H9 (cell line): Measurements from ENCODE around the gene TMED10. TPM values are rescaled to one million over a fixed set of nuclear protein-coding genes. Genes with fewer than 3 reads are reported as not detected.

ENCODE experiments used
- DNase-seq: peaks from one replicate; pipeline ENCODE4 v3.0.0-alpha.2; 2017
- H2AFZ ChIP-seq: one replicate; pipeline ENCODE4 v1.6.1; 2013; ENCODE audit warnings: mild to moderate bottlenecking, low read length, control low read depth, moderate library complexity
- H2AK5ac ChIP-seq: 2 replicates; pipeline ENCODE4 v1.6.1; 2013; ENCODE audit warnings: low read length, control low read depth, mixed read lengths; ENCODE audit not compliant: insufficient read length
- H2BK120ac ChIP-seq: one replicate; pipeline ENCODE4 v1.6.1; 2013; ENCODE audit warnings: low read depth, mild to moderate bottlenecking, low read length, control low read depth, inconsistent platforms; ENCODE audit not compliant: poor library complexity, severe bottlenecking
- H2BK12ac ChIP-seq: 2 replicates; pipeline ENCODE4 v1.6.1; 2013; ENCODE audit warnings: low read length, control low read depth, mixed read lengths, low read depth; ENCODE audit not compliant: insufficient read length
- H2BK15ac ChIP-seq: 2 replicates; pipeline ENCODE4 v1.6.1; 2013; ENCODE audit warnings: low read depth, low read length, control low read depth
- H2BK20ac ChIP-seq: one replicate; pipeline ENCODE4 v1.6.1; 2013; ENCODE audit warnings: low read depth, mild to moderate bottlenecking, low read length, control low read depth, inconsistent platforms; ENCODE audit not compliant: poor library complexity, severe bottlenecking
- H2BK5ac ChIP-seq: 2 replicates; pipeline ENCODE4 v1.6.1; 2013; ENCODE audit warnings: low read length, control low read depth, mixed read lengths; ENCODE audit not compliant: insufficient read length
- H3K14ac ChIP-seq: 2 replicates; pipeline ENCODE4 v1.6.1; 2013; ENCODE audit warnings: low read length, control low read depth; ENCODE audit not compliant: insufficient read depth
- H3K18ac ChIP-seq: 2 replicates; pipeline ENCODE4 v1.6.1; 2013; ENCODE audit warnings: low read depth, mild to moderate bottlenecking, mixed read lengths, low read length, control low read depth; ENCODE audit not compliant: insufficient read length
- H3K23ac ChIP-seq: 2 replicates; pipeline ENCODE4 v1.6.1; 2013; ENCODE audit warnings: low read length, control low read depth, mixed read lengths, low read depth; ENCODE audit not compliant: insufficient read length
- H3K23me2 ChIP-seq: 2 replicates; pipeline ENCODE4 v1.6.1; 2013; ENCODE audit warnings: low read depth, mild to moderate bottlenecking, mixed read lengths, low read length, control low read depth; ENCODE audit not compliant: insufficient read length, poor library complexity, severe bottlenecking
- H3K27ac ChIP-seq: 2 replicates; pipeline ENCODE4 v1.5.1; 2013; ENCODE audit warnings: low read length, control low read depth, mixed read lengths, low read depth; ENCODE audit not compliant: insufficient read length
- H3K27me3 ChIP-seq: 2 replicates; pipeline ENCODE4 v1.6.1; 2013; ENCODE audit warnings: low read length, control low read depth, inconsistent platforms; ENCODE audit not compliant: insufficient read depth
- H3K4ac ChIP-seq: 2 replicates; pipeline ENCODE4 v1.6.1; 2013; ENCODE audit warnings: low read depth, mild to moderate bottlenecking, control low read depth, inconsistent platforms, low read length, moderate library complexity
- H3K4me1 ChIP-seq: 2 replicates; pipeline ENCODE4 v1.6.1; 2013; ENCODE audit warnings: low read length, control low read depth, inconsistent platforms; ENCODE audit not compliant: insufficient read depth
- H3K4me2 ChIP-seq: 2 replicates; pipeline ENCODE4 v1.6.1; 2013; ENCODE audit warnings: low read length, control low read depth, mixed read lengths; ENCODE audit not compliant: insufficient read length, insufficient read depth
- H3K56ac ChIP-seq: 2 replicates; pipeline ENCODE4 v1.6.1; 2013; ENCODE audit warnings: low read depth, mild to moderate bottlenecking, mixed read lengths, low read length, control low read depth; ENCODE audit not compliant: insufficient read length
- H3K79me1 ChIP-seq: 2 replicates; pipeline ENCODE4 v1.6.1; 2013; ENCODE audit warnings: low read depth, mild to moderate bottlenecking, moderate library complexity, low read length, control low read depth, inconsistent platforms; ENCODE audit not compliant: insufficient read depth, poor library complexity, severe bottlenecking
- H3K79me2 ChIP-seq: 2 replicates; pipeline ENCODE4 v1.6.1; 2013; ENCODE audit warnings: low read length, control low read depth, inconsistent platforms; ENCODE audit not compliant: insufficient read depth
- H3K9ac ChIP-seq: 2 replicates; pipeline ENCODE4 v1.6.1; 2013; ENCODE audit warnings: low read length, control low read depth, mixed read lengths; ENCODE audit not compliant: insufficient read length; ENCODE audit errors: extremely low read depth
- H3K9me3 ChIP-seq: one replicate; pipeline ENCODE4 v1.6.1; 2013; ENCODE audit warnings: low read depth, low read length, inconsistent platforms; ENCODE audit not compliant: control insufficient read depth
- H3T11ph ChIP-seq: one replicate; pipeline ENCODE4 v1.6.1; 2013; ENCODE audit warnings: mild to moderate bottlenecking, low read length, control low read depth, inconsistent platforms
- H4K20me1 ChIP-seq: one replicate; pipeline ENCODE4 v1.6.1; 2013; ENCODE audit not compliant: control insufficient read depth, insufficient read length, insufficient read depth
- H4K5ac ChIP-seq: 2 replicates; pipeline ENCODE4 v1.6.1; 2013; ENCODE audit warnings: low read depth, mild to moderate bottlenecking, mixed read lengths, low read length, control low read depth; ENCODE audit not compliant: insufficient read length
- H4K8ac ChIP-seq: replicated peaks from 2 replicates; pipeline ENCODE4 v1.6.1; 2013; ENCODE audit warnings: low read length, control low read depth, mixed read lengths, low read depth; ENCODE audit not compliant: insufficient read length
- H4K91ac ChIP-seq: 2 replicates; pipeline ENCODE4 v1.6.1; 2013; ENCODE audit warnings: low read depth, mild to moderate bottlenecking, moderate library complexity, mixed read lengths, low read length, control low read depth; ENCODE audit not compliant: insufficient read length
- H3K27ac Mint-ChIP-seq, 3 experiments: 2 replicates in 2 of 3; 3 replicates in 1 of 3; pipeline ENCODE4 v1.8.0; 2020 to 2021; ENCODE audit warnings: mixed read lengths in 3 of 3, mild to moderate bottlenecking in 1 of 3, moderate library complexity in 1 of 3
- H3K27me3 Mint-ChIP-seq: 2 replicates; pipeline ENCODE4 v1.8.0; 2021; ENCODE audit warnings: low read depth, mild to moderate bottlenecking, moderate library complexity, mixed read lengths
- H3K36me3 Mint-ChIP-seq, 3 experiments: 2 replicates in 2 of 3; 3 replicates in 1 of 3; pipeline ENCODE4 v1.8.0; 2020 to 2021; ENCODE audit warnings: low read depth in 3 of 3, mixed read lengths in 3 of 3; ENCODE audit not compliant: insufficient read depth in 1 of 3
- H3K4me1 Mint-ChIP-seq, 2 experiments: 2 replicates each; pipeline ENCODE4 v1.8.0; 2020; ENCODE audit warnings: mixed read lengths in 2 of 2
- H3K4me3 Mint-ChIP-seq, 2 experiments: 2 replicates in 1 of 2; 3 replicates in 1 of 2; pipeline ENCODE4 v1.8.0; 2020 to 2021; ENCODE audit warnings: mild to moderate bottlenecking in 2 of 2, mixed read lengths in 2 of 2, moderate library complexity in 1 of 2
- H3K9me3 Mint-ChIP-seq, 2 experiments: 2 replicates in 1 of 2; 3 replicates in 1 of 2; pipeline ENCODE4 v1.8.0; 2020; ENCODE audit warnings: mild to moderate bottlenecking in 2 of 2, mixed read lengths in 2 of 2, moderate library complexity in 1 of 2
- CTCF ChIP-seq: fragments of 200-600 bp; sonication (generic); conservative IDR thresholded peaks from 3 replicates; pipeline ENCODE4 v1.8.0; 2021; ENCODE audit warnings: antibody characterized with exemption, mild to moderate bottlenecking
- WGBS: extraction: QIAGEN DNeasy Blood & Tissue Kit; methylation state at CpG from one replicate; pipeline ENCODE4 v1.1.7; 2013; ENCODE audit warnings: missing lambda C conversion rate, low lambda C conversion rate, mixed read lengths; ENCODE audit not compliant: insufficient read length; ENCODE audit errors: extremely low coverage; 5-methylcytosine and 5-hydroxymethylcytosine counted together
- total RNA-seq: library from RNA; stranded (reverse); gene quantifications from 2 replicates; pipeline ENCODE4 v1.2.1, GENCODE V29; 2021

TMED10 gene
- total RNA-seq, 1 experiment from 2014 or later, result 176 TPM

- no peak overlapping the region for H3K18ac ChIP-seq
- no peaks in the 10 kb centered on the region for H4K20me1 ChIP-seq
- no peak for TF ChIP-seq CTCF
- no peaks in the 10 kb centered on the region for H3K79me2 ChIP-seq
- H4K91ac ChIP-seq, result no peak overlapping the region
- H3K27me3 ChIP-seq, result no peaks in the 10 kb centered on the region
- no peak overlapping the region for H3K56ac ChIP-seq
- no peaks in the 10 kb centered on the region for H3K23me2 ChIP-seq
- no peak overlapping the region for H3K27ac ChIP-seq
- no peak overlapping the region for H3K4ac ChIP-seq
- H3T11ph ChIP-seq, result no peak overlapping the region
- no peaks in the 10 kb centered on the region for H3K4me1 ChIP-seq
- Mint-ChIP-seq H3K27me3 (no peaks in the 10 kb centered on the region), H3K9me3 (no peaks in the 10 kb centered on the region), H3K36me3 (peaks cover 18 to 68% (median 62%) of the 10 kb centered on the region in 3 experiments; a peak in 6 of 7 replicates), H3K4me1 (peaks cover 7 to 8% of the 10 kb centered on the region in 2 experiments), H3K4me3 (no peak overlapping the region), H3K27ac (no peak overlapping the region)
- no peak overlapping the region for H3K9ac ChIP-seq
- H2BK20ac ChIP-seq, result no peak overlapping the region
- H2BK5ac ChIP-seq, result no peak overlapping the region
- no peak overlapping the region for H4K5ac ChIP-seq
- H2BK120ac ChIP-seq, result no peak overlapping the region
- H2AK5ac ChIP-seq, result no peak overlapping the region
- no peaks in the 10 kb centered on the region for H3K9me3 ChIP-seq
- H3K4me2 ChIP-seq, result no peak overlapping the region
- no peak overlapping the region for H3K14ac ChIP-seq
- no peaks in the 10 kb centered on the region for H3K79me1 ChIP-seq
- no peak overlapping the region for H2AFZ ChIP-seq
- no peak overlapping the region for H2BK15ac ChIP-seq
- no peak overlapping the region for H4K8ac ChIP-seq
- no peak overlapping the region for H2BK12ac ChIP-seq
- no CpG with 5 or more reads among the region's 6 CpGs for WGBS
- no peak overlapping the region for H3K23ac ChIP-seq
- DNase-seq, result no peak
Observed at GRCh38 chr14:75096959-75097358, 79.5 kb downstream of the TMED10 start.
